NCI-H748 treated with DMSO at 0.1 percent for 48 hours (cell line): ENCODE measurements around the gene CCL17.
"Not testable (repeated sequence)": the region's sequence is repeated elsewhere in the genome, so short reads cannot be mapped to it uniquely, and the experiment has no call there.

Source experiments
- DNase-seq: peaks from one replicate; lab custom pipeline; 2025; lab: John Stamatoyannopoulos, UW

The CCL17 gene

GRCh38 chr16:57396786-57397185 is 7.8 kb upstream of the CCL17 start:
- DNase-seq: no peak

DNA sequence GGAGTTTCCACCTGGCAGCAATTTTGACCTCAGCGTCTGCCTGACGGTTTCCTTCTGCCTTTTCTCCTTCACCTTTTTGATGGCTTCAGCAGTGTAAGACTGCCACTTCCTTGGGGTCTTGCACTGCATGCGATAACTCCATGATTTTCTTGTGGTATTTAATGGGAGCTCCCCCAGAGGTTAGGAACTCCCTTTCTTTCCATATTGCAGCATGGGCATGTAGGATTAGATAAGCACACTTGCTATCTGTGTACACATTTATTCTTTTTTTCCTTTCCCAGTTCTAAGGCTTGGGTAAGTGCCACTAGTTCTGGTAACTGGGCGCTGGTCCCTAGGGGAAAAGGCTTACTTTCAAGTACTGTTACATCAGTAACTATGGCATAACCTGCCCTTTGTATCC is 7.1 kb upstream of the CCL17 start:
- DNase-seq: not testable (repeated sequence)

- no peak for DNase-seq
These were observed 2.5 kb upstream of the CCL17 start for GRCh38 chr16:57401943-57402640.

DNA sequence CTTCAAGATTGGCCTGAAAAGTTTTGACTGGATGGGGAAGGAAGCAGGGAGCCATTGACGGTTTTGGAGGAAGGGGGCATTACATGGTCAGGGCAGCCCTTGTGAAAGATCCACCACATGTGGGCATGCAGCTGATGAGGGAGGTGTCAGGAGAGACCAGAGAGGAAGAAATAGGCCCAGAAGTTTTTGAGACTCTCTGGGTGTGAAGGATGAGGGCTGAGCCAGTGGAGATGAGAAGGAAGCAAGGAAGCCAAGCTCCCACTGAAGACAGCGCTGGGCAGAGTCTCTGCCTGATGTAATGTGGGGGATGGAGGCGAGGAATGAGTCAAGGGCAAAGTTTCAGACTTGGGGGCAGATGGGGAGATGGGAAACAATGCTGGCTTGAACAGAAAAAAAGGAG is 530 bp downstream of the CCL17 start:
- DNase-seq: no peak

DNA sequence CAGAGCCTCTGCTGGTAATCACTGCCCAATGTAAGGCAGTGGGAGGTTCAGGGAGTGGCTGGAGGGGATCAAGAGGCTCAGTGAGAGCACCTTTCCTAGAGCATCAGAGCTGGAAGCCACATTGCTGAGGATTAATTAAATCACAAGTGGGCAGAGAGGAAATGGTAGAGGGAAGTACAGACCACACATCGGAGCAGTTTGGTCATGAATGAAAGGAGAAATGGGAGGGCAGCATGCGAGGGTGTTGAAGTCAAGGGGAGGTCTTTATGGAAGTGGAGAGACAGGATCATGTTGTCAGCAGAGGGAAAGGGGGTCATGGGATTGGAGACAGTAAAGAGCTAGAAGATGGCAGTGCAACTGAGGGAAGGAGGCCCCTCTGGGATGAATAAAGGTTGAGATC is 2.3 kb downstream of the CCL17 start:
- DNase-seq: no peak

DNA sequence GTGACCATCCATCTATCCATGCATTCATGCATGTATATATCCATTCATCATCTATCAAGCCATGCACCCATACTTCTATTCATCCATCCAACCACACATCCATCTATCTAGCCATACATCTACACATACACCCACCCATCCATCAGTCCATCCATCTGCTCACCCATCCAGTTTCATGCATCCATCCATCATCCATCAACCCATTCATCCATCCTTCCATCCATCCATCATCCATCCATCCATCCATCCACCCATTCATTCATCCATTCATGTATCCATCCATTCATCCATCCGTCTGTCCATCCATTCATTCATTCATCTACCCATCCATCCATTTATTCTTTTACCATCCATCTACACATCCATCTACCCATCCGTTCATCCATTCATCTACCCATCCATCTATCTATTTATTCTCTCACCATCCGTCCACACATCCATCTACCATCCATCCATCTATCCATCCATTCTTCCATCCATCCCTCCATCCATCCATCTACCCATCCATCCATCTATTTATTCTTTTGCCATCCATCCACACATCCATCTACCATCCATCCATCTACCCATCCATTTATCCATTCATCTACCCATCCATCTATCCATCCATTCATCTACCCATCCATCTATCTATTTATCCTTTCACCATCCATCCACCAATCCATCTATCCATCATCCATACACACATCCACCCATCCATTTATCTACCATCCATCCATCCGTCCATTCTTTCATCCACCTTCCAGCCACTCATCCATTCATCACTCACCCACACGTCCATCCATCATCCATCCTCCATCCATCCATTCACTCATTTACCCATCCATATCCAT is 3.2 kb downstream of the CCL17 start:
- no peak for DNase-seq

- DNase-seq: no peak
These were observed 4.5 kb downstream of the CCL17 start for GRCh38 chr16:57409065-57409464.

DNA sequence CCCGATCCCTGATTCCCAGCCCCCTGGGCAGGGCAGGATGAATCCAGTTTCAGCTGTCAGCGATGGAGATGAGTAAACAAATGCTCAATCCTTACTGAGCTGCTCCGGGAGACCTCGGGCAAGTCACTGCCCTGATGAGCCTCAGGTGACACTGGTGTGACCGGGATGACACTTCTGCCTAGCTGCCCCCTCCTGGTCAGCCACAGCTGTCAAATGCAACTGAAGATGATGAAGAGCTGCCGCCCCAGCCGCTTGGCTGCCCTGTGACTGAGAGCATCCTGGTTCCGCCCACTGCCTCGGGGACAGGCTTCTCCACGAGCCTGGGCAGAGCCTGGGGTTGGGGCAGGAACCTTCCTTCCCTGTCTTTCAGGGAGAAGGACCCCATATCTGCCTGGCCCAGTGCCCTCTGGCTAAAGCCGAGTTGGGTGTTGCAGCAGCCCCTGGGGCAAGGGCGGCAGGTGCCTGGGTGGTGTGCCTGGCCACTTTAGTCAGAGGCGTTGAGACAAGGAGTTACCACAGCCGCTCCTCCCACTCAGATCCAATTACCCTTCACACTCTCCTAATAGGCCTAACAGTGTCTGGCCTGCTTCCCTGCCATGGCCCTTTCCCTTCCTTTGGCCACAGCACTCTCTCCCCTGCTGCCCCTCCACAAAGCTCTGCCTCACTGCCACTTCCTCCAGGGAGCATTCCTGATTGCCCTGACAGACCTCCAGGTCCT is 5.5 kb downstream of the CCL17 start:
- no peak for DNase-seq

DNA sequence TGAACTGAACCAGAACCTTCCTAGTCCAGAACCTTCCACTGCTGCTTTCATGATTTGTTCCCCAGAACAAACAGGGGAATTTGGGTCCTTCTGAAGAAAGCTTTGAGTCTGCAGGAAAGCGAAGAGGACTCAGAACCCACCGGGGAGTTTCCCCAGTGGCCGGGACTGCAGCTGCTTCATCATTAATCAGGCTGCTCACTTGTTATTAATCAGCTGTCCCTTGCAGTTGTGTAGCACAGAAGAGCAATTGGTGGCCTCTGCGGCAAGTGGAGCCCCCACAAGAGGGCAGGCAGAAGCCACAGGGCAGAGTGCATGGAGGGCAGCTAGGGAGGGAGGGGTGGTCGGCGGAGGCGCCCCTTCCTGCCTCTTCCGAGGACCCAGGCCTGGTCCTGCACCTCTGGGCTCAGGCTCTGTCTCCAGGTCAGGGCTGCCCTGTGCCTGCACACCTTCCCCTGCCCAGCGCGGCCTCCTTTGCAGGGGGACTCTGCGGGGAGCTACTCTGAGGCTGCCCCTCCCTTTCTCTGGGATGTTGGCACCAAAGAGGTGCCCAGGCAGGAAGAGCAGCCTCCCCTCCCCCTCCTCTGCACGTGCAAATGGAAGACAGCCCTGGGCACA is 6.9 kb downstream of the CCL17 start:
- DNase-seq: no peak

DNA sequence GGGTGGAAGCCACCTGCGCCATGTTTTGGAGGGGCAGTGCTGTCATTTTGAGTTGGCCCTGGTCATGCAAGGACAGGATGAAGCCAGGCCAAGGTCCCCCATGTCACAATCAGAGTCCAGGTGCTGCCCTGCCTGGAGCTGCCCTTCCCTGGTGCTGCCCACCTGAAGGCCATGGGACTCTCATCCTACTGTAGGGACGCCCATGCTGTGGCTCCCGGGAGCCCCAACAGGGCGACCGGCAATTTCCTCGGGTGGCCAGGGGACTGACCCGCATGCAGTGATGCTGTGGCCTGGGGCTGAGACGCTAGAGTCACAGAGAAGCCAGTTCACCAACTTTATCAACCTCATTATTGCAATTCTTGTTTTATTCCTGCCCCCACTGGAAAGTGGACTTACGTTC is 8.0 kb downstream of the CCL17 start:
- no peak for DNase-seq

- DNase-seq: no peak
These were observed 8.7 kb downstream of the CCL17 start for GRCh38 chr16:57413301-57413730.

DNA sequence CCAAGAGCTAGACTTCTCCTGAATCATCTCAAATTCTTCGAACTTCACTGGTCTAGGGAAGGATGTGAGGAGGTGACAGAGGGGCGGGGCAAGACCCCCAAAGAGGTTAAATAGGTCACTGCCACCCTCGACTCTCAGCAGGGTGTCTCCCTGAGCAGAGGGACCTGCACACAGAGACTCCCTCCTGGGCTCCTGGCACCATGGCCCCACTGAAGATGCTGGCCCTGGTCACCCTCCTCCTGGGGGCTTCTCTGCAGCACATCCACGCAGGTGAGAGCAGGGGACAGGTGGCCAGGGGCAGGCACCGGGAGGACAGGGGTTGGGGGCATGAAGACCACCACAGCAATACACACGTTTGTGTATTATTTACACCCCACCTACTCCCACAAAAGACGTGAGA is 9.2 kb downstream of the CCL17 start:
- no peak for DNase-seq

DNA sequence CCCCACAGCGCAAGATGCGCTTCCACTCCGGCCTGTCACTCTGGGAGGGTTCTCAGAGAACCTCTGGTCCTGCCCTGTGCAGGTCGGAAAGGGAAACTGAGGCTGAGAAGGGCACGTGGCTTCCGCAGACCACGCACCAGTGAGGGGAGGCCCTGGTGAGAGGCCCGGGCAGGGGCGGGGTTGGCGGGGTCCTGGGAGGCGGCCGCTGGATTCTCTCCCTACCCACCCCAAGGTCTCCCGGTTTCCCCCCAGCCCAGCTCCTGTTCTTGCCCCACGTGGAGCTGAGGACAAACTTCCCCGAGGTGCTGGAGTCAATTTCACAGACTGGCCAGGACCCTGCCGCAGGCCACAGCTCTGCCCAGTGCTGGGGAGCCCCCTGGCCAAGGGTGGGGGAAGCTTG is 11.5 kb downstream of the CCL17 start:
- no peak for DNase-seq

DNA sequence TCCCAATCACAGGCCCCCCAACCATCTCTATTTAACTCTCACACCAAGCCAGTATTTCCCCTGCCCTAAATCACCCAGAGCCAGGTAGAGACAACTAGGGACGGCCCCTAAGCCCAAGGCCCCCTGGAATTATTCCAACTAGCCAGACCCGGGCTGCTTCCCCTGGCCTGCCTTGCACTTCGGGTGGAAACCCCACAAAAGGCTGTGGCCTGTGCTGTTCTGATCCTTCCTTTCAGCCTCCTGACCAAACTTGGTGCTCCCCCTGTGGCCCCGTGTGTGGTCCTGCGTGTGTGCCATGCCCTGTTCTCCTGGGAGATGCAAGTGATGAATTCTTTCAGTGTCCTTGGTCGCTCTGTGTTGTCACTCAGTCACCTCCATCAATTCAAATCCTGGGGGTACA is 14.9 kb downstream of the CCL17 start:
- no peak for DNase-seq

DNA sequence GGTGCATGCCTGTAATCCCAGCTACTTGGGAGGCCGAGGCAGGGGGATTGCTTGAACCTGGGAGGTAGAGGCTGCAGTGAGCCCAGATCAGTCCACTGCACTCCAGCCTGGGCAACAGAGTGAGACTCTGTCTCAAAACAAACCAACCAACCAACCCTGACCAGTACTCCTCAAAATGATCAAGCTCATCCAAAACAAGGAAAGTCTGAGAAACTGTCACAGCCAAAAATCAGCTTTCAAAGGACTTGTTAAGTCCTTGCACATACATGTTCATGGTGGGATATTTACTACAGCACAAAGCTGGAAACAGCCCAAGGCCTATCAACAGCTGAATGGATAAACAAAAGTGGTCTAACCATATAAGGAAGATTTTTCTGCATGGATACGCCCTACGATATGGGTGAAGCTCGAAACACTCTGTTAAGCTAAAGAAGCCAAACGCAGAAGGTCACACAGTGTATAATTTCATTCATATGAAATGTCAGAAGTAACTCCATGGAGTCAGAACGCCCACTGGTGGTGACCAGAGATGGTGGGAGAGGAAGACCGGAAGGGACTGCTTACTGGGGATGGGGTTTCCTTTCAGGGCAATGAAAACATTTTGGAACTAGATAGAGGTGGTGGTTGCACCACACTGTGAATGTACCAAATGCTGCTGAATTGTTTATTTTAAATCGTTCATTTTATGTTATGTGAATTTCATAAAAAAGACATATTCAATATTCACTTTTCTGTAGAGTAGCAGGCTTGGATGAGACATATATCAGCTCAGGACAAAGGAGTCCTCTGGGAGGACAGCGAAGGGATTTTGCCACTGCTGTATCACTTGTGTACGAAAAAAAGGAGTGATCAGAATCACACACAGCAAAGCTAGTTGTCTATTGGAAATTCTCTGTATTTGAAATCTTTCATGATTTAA is 17.7 kb downstream of the CCL17 start:
- DNase-seq: peak; percentile 3

GRCh38 chr16:57423152-57423551 is 18.6 kb downstream of the CCL17 start:
- DNase-seq: no peak

GRCh38 chr16:57424583-57424982 is 20.0 kb downstream of the CCL17 start:
- no peak for DNase-seq

DNA sequence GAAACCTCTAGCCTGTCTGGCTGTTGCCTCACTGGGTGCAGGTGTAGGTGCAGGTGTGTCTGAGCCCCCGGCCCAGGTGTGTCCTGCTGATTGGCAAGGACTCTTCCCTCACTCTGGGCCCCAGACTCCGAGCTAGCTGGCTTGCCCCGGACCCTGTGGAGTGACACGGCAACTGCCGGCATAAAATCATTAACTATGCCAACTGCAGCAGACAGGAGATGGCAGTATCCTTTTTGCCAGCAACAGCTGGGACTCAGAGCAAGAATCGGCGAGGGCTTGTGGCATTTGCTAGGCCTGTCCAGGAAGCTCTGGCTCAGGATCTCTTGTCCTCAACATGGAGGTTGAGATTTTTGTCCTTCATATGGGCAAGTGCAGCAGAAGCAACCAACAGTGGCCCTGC is 21.8 kb downstream of the CCL17 start:
- no peak for DNase-seq

DNA sequence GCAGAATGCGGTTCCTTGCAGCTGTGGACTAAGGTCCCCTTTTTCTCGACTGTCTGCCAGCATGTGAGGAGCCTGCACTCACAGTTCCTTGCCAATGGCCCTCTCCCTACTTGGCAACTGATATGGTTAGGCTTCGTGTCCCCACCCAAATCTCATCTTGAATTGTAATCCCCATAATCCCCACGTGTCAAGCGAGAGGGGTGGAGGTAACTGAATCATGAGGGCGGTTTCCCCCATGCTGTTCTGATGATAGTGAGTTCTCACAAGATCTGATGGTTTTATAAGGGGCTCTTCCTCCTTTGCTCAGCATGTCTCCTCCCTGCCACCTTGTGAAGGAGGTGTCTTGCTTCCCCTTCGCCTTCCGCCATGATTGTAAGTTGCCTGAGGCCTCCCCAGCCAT is 22.7 kb downstream of the CCL17 start:
- DNase-seq: no peak

- DNase-seq: no peak
These were observed 23.3 kb downstream of the CCL17 start for GRCh38 chr16:57427824-57428223.

GRCh38 chr16:57430955-57431354 is 26.4 kb downstream of the CCL17 start:
- DNase-seq: no peak
